Activated CD4-positive, alpha-beta T cell treated with anti-CD3 and anti-CD28 coated beads for 36 hours (primary cell): ENCODE data around the gene NRXN3. TPM values are rescaled to one million over a fixed set of nuclear protein-coding genes. Genes with fewer than 3 reads are reported as not detected.

ENCODE experiments used
- ATAC-seq: fragments of 200-7000 bp; cut with Tn5 transposase; one replicate; pipeline ENCODE4 v1.10.0; 2021; ENCODE audit warnings: mild to moderate bottlenecking, moderate library complexity
- CTCF ChIA-PET: fragments of 350-600 bp; sonication (Branson Sonifier 250); formaldehyde crosslinking; loops from one replicate; lab custom pipeline; 2021; ENCODE audit warnings: antibody characterized with exemption; lab: Charles Lee
- POLR2A ChIA-PET: fragments of 350-600 bp; sonication (Branson Sonifier 250); formaldehyde crosslinking; loops from one replicate; lab custom pipeline; 2021; ENCODE audit warnings: antibody characterized with exemption, inconsistent platforms; lab: Charles Lee
- DNase-seq: peaks from one replicate; pipeline ENCODE4 v3.0.0-alpha.2; 2020
- H3K27ac Mint-ChIP-seq: one replicate; pipeline ENCODE4 v1.8.0; 2021; ENCODE audit warnings: mixed read lengths
- H3K27me3 Mint-ChIP-seq: one replicate; pipeline ENCODE4 v1.8.0; 2021; ENCODE audit warnings: mixed read lengths
- H3K36me3 Mint-ChIP-seq: one replicate; pipeline ENCODE4 v1.8.0; 2021; ENCODE audit warnings: low read depth, mixed read lengths
- H3K4me1 Mint-ChIP-seq: one replicate; pipeline ENCODE4 v1.8.0; 2021; ENCODE audit warnings: mixed read lengths
- H3K4me3 Mint-ChIP-seq: one replicate; pipeline ENCODE4 v1.8.0; 2021; ENCODE audit warnings: mild to moderate bottlenecking, moderate library complexity, mixed read lengths
- H3K9me3 Mint-ChIP-seq: one replicate; pipeline ENCODE4 v1.8.0; 2021; ENCODE audit warnings: low read depth, mixed read lengths
- intact Hi-C, 2 experiments: fragments of 100-400 bp; cut with DNase I in 1 of 2; cut with micrococcal nuclease in 1 of 2; formaldehyde crosslinking; loops; one replicate each; pipeline versions ENCODE4 v1.14.2 to v1.15.1; 2022 to 2024; cut with DNase I, micrococcal nuclease
- total RNA-seq, 2 experiments: library from RNA; stranded (reverse); gene quantifications; one replicate each; pipeline ENCODE4 v1.2.3, GENCODE V29; 2021

Gene NRXN3
- total RNA-seq, 2 experiments from 2014 or later, result not detected

DNA sequence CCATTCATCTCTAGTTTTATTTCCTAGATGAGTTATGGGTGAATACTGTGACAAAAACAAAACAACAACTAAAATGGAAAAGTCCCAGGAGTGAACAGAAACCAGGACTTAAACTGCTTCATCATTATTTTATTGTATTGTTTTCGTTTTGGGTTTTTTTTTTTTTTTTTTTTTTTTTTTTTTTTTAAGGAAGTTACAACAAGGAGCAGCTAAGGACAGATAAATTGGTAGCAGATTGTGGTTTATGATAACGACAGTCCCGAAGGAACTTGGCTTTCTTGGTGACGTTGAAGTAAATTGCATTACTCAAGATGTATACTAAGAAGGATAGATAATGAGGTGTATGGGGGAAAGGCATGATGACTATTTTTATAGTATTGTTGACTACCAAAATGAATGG, 866.3 kb downstream of the NRXN3 start:
- no peaks in the 10 kb centered on the region for H3K4me1 Mint-ChIP-seq
- intact Hi-C loops, result no loop called here
- ChIA-PET CTCF (no interaction called here), POLR2A (no interaction called here)
- H3K27me3 Mint-ChIP-seq, result no peaks in the 10 kb centered on the region
- H3K36me3 Mint-ChIP-seq, result no peaks in the 10 kb centered on the region
- DNase-seq (no peak), ATAC-seq (no peak)
- no peak overlapping the region for H3K27ac Mint-ChIP-seq
- no peak overlapping the region for H3K4me3 Mint-ChIP-seq
- H3K9me3 Mint-ChIP-seq, result peaks cover 5% of the 10 kb centered on the region

DNA sequence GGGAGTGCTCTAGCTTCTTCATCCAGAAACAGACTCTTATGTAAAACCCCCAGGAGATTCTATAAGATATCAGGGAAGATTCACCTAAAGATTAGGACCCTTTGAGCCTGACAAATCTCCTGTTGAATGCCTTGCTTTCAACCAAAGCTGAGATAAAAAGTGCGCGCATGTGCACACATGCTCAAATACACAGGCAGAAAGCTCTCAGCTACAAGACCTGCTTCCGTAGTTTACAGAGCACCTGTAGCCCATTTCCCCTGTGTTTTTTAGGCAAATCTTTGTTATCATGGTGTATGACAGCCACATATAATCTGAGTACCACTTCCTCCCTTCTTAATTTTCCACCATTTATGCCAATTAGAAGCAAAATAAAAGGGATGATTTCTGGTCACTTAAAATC, 866.9 kb downstream of the NRXN3 start:
- ChIA-PET POLR2A (no interaction called here), CTCF (no interaction called here)
- H3K4me3 Mint-ChIP-seq, result no peak overlapping the region
- no peaks in the 10 kb centered on the region for H3K36me3 Mint-ChIP-seq
- H3K9me3 Mint-ChIP-seq, result peaks cover 5% of the 10 kb centered on the region
- H3K27ac Mint-ChIP-seq, result no peak overlapping the region
- intact Hi-C loops, result no loop called here
- ATAC-seq, result no peak
- H3K27me3 Mint-ChIP-seq, result no peaks in the 10 kb centered on the region
- DNase-seq, result no peak
- no peaks in the 10 kb centered on the region for H3K4me1 Mint-ChIP-seq

DNA sequence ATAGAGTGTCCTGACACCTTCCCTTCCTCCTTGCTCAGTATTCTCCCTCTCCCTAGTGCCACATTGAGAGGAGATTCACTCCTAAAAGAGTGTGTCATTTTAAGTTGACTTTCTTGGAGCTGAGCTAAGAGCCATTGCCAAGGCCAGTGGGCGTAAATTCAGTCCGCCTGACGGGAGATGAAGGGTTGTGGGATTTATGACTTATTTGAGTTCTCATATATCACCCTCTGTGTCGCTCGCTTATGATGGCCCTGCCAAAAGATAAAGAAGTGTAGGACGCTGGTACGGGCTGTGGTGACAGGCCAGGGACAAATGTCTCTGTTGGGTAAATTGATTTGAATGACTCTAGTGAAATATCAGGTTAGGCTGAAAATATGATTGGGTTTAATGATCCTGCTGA, 867.4 kb downstream of the NRXN3 start:
- DNase-seq (no peak), ATAC-seq (no peak)

DNA sequence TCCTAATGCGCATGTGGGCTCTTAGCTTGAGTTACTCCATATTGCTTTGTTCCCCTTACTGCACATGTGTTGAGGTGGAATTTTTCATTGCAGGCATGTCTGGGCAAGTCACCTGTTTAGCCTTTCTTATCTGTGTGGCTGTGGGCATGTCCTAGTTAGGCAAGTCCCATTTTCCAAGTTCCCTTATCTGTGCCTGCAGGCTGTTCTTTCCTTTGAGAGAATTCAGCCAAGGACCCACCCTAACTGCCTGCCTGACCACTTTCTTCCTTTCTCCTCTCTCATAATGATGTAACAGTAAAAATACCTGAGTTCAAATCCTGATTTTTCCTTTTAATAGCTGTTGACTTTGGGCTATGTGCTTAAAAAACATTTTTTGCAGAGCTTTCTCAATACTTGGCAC, 870.6 kb downstream of the NRXN3 start:
- ChIA-PET CTCF (no interaction called here), POLR2A (no interaction called here)
- no peak overlapping the region for H3K27ac Mint-ChIP-seq
- intact Hi-C loops, result no loop called here
- DNase-seq, result no peak
- ATAC-seq, result no peak
- H3K4me1 Mint-ChIP-seq, result no peaks in the 10 kb centered on the region
- H3K27me3 Mint-ChIP-seq, result no peaks in the 10 kb centered on the region
- H3K9me3 Mint-ChIP-seq, result peaks cover 5% of the 10 kb centered on the region
- H3K4me3 Mint-ChIP-seq, result no peak overlapping the region
- no peaks in the 10 kb centered on the region for H3K36me3 Mint-ChIP-seq

More for the DNA sequence above, 867.4 kb downstream of the NRXN3 start:
- ChIA-PET CTCF (no interaction called here), POLR2A (no interaction called here)
- Mint-ChIP-seq H3K4me1 (no peaks in the 10 kb centered on the region), H3K27ac (no peak overlapping the region), H3K27me3 (no peaks in the 10 kb centered on the region), H3K9me3 (peaks cover 5% of the 10 kb centered on the region), H3K4me3 (no peak overlapping the region), H3K36me3 (no peaks in the 10 kb centered on the region)
- intact Hi-C loops, result no loop called here

DNA sequence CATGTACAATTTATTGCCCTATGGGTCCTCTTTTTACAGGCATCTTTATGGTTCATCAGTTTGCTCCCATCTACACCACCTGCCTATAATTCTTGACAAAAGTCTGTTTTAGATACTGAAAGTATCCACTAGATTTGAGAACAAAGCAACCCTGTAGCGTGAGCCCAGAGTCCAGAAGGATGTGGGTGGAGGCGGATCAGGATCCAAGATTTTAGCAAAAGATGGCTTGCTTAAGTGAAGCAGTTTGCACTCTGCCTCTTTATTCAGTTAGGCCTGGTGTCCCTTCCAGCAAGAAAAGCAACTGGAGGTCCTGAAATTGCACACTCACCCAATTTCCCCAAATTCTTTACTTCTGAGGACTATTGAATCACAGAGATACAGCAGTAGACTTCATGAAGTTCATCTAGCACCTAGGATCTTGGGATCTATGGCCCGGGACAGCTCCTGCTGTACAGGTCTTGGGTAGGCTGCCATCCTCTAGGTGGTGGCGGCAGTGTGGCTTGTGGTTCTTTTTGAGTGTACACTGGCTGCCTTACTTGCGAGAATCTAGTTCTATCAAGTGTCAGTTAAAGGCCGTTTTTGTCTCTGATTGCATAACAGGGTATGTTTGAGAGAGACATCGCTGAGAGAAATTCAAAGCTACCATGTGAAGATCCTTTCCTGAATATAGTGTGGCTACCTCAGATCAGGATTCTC, 873.2 kb downstream of the NRXN3 start:
- Mint-ChIP-seq H3K4me1 (no peaks in the 10 kb centered on the region), H3K27ac (no peak overlapping the region), H3K9me3 (peaks cover 5% of the 10 kb centered on the region), H3K27me3 (no peaks in the 10 kb centered on the region), H3K4me3 (no peak overlapping the region), H3K36me3 (no peaks in the 10 kb centered on the region)
- ATAC-seq, result no peak
- DNase-seq, result no peak
- ChIA-PET CTCF (no interaction called here), POLR2A (no interaction called here)
- intact Hi-C loops, result no loop called here

DNA sequence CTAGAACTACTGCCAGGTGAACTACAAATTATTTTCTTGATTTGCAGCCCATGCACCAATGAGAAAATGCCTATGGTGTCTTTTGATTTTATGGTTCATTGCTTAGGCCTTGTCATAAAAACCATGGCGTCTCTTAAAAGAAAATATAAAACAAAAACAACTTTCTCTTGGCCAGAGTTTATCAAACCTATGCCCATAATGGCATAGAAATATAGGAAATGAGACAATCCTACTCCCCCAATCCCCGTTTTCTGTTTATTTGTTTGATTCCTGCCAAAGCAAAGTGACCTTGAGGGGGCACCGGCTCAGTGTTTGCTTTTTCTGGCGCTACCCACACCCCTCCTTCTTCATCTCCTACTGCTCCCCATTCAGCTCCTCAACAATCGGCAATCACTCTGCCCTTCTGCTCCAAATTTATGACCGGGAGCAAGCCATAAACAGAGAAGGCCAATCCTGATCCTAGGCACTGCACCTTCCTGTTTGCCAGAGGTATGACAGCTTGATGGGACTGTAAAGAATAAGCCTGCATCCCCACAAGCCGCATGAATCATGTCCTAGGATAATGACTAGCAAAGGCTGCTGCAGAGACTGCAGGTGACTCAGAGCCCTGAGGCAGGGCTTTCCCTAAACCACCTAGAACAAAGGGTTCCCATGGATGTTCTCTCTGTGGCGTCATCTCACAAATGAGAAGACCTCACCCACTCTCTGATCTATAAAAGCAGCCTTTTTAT, 874.9 kb downstream of the NRXN3 start:
- intact Hi-C loops, result no loop called here
- Mint-ChIP-seq H3K27ac (no peak overlapping the region), H3K27me3 (peaks cover 2% of the 10 kb centered on the region), H3K4me1 (no peaks in the 10 kb centered on the region), H3K36me3 (no peaks in the 10 kb centered on the region), H3K9me3 (peaks cover 5% of the 10 kb centered on the region), H3K4me3 (no peak overlapping the region)
- ChIA-PET CTCF (no interaction called here), POLR2A (no interaction called here)
- no peak for DNase-seq
- ATAC-seq, result no peak

DNA sequence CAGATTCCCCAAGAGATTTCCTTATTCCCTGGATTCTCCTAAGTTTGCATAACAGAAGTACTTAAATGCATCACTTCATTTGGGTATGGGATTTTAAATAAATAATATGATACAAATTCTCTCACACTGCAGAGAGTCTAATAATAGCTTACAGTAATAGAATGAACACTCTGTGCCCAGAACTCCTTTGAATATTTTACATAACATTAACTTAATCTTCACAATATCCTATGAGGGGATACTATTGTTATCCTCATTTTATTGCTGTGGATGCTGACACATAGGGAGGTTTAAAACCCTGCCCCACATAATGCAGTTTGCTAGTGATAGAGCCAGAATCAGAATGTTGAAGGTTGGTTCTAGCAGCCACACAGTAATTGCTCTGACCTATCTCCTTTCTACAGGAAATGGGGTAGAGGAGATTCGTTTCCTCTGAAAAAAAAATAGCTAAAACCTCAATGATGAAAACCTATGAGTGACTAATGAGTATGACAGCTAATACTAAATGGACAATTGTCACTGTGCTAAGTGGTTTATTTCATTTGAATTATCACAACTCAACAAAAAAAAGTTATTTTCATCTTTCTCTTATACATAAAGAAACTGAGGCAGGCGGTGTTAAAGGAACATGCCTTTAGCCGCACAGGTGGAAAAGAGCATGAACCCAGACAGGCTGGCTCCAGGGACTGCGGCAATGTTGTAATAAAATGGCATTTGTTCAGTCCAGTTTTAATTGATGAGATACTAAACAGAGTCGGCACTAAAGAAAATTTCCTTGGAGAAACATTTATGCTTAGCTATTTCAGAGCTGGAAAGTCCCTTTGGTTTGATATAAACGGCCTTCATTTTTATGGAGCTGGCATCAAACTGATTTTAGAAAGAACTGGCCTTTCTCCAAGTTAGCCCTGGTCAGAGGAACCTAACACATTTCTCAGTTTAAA, 880.9 kb downstream of the NRXN3 start:
- no peak for DNase-seq
- no peak for ATAC-seq
- Mint-ChIP-seq H3K36me3 (no peaks in the 10 kb centered on the region), H3K4me1 (no peaks in the 10 kb centered on the region), H3K27me3 (peaks cover 2% of the 10 kb centered on the region), H3K27ac (no peak overlapping the region), H3K4me3 (no peak overlapping the region), H3K9me3 (no peaks in the 10 kb centered on the region)
- ChIA-PET CTCF (no interaction called here), POLR2A (no interaction called here)
- intact Hi-C loops, result no loop called here

DNA sequence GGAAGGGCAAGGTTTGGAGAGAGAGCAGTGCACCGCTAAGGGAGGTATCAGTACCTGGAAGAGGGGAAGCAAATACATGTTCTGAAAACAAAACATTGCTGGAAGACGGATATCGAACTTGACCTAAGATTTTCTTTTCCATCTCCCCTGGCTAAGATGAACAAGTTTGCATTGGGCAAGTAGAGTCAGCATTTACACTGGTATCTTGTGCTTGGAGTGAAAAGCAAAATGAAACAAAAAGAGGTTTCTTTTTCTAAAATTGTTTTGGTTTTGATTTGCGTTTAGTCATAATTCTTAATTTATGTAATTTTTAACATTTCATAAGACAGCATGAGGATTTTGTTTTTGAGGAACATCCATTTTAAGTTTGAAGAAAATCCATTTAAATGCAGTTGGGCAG, 881.6 kb downstream of the NRXN3 start:
- no peak overlapping the region for H3K27ac Mint-ChIP-seq
- no peaks in the 10 kb centered on the region for H3K36me3 Mint-ChIP-seq
- DNase-seq (no peak), ATAC-seq (no peak)
- H3K27me3 Mint-ChIP-seq, result peaks cover 2% of the 10 kb centered on the region
- H3K4me3 Mint-ChIP-seq, result no peak overlapping the region
- H3K4me1 Mint-ChIP-seq, result no peaks in the 10 kb centered on the region
- CTCF ChIA-PET, result no interaction called here
- H3K9me3 Mint-ChIP-seq, result no peaks in the 10 kb centered on the region
- intact Hi-C loops, result no loop called here
- POLR2A ChIA-PET, result no interaction called here

DNA sequence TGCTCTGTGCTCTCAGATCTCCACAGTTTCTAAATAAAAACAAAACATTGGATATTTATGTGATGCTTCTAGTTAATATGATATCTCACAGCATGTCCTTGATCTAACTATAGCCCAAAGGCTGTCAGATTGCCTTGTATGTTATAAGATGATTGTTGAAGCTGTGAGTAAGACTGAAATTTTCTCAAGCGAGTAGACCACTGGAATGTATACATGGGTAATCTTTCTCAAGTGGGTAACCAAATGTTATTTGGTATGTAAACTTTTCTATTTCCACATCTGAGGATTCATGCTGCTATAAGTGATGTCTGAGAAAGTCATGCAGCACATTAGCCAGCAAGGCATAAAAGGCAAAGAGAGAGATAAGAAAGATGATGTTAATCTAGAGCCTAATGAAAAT, 886.7 kb downstream of the NRXN3 start:
- ChIA-PET POLR2A (no interaction called here), CTCF (interaction anchor here (0.7 kb wide), 1 partner anchor 13 kb away, joined by 3 read pairs; no protein-coding TSS in a partner anchor)
- Mint-ChIP-seq H3K4me3 (no peak overlapping the region), H3K4me1 (no peaks in the 10 kb centered on the region), H3K27me3 (peaks cover 2% of the 10 kb centered on the region), H3K36me3 (no peaks in the 10 kb centered on the region), H3K27ac (no peak overlapping the region), H3K9me3 (peaks cover 5% of the 10 kb centered on the region)
- no peak for DNase-seq
- intact Hi-C loops, result no loop called here
- ATAC-seq, result no peak

DNA sequence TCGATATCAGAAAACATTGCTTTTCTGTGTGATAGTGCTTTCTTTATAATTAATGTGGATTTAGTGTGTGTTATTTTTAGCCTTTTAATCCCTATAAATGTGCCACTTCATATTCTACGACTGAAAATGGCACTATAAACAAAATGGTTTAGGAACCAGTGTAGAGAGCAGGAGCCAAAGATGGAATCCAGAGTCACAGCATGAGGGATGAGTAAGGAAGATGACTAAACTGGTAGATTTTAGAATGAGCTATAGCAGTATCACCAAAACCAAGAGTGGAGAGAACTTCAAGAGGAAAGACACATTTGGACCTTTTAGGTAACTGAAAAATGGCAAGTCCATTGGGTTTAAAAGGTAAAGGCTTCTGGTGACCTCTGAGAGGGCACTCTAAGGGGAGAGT, 887.2 kb downstream of the NRXN3 start:
- CTCF ChIA-PET, result no interaction called here
- intact Hi-C loops, result no loop called here
- no peaks in the 10 kb centered on the region for H3K4me1 Mint-ChIP-seq
- no peak overlapping the region for H3K27ac Mint-ChIP-seq
- peaks cover 5% of the 10 kb centered on the region for H3K9me3 Mint-ChIP-seq
- ATAC-seq (no peak), DNase-seq (no peak)
- H3K4me3 Mint-ChIP-seq, result no peak overlapping the region
- peaks cover 2% of the 10 kb centered on the region for H3K27me3 Mint-ChIP-seq
- POLR2A ChIA-PET, result no interaction called here
- H3K36me3 Mint-ChIP-seq, result no peaks in the 10 kb centered on the region

DNA sequence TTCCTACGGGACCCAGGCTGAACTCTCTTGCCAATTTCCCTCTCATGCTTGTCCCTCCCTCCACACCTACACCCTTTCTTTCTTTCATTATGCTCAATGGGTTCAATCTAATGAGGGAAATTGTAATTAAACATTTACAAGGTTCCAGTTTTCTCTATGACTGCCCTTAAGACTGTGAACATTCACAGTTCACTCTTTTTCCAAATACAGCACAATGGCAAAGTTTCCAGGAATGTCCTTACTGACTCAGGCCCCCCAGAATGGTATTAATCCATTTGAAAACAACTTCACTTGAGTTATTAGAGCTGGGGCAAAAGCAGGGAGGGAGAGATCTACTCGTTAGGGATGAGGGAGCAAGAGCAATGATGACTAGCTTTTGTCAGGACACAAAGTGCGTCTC, 892.1 kb downstream of the NRXN3 start:
- CTCF ChIA-PET, result interaction anchor here (0.8 kb wide), 1 partner anchor 79 kb away, joined by 3 read pairs; no protein-coding TSS in a partner anchor

More for the DNA sequence above, 892.1 kb downstream of the NRXN3 start:
- POLR2A ChIA-PET, result no interaction called here
- intact Hi-C loops, result no loop called here
- no peaks in the 10 kb centered on the region for H3K4me1 Mint-ChIP-seq
- H3K9me3 Mint-ChIP-seq, result peaks cover 5% of the 10 kb centered on the region
- peaks cover 1% of the 10 kb centered on the region for H3K27me3 Mint-ChIP-seq
- no peak overlapping the region for H3K27ac Mint-ChIP-seq
- H3K36me3 Mint-ChIP-seq, result no peaks in the 10 kb centered on the region
- no peak for ATAC-seq
- no peak overlapping the region for H3K4me3 Mint-ChIP-seq
- DNase-seq, result no peak
